GM21529 (cell line): ENCODE data around the gene SLC22A15.
"Not testable (repeated sequence)": the region's sequence is repeated elsewhere in the genome, so short reads cannot be mapped to it uniquely, and the experiment has no call there.

Experiments
- ATAC-seq: cut with Tn5 transposase; IDR thresholded peaks from one replicate; pipeline ENCODE4 v1.9.1; 2021; ENCODE audit not compliant: unreplicated experiment

The SLC22A15 gene

GRCh38 chr1:116031302-116031835, 55.1 kb downstream of the SLC22A15 start:
- ATAC-seq = no peak

- no peak for ATAC-seq
These were observed 57.0 kb downstream of the SLC22A15 start for GRCh38 chr1:116033322-116033721.

GRCh38 chr1:116036255-116036654, 59.9 kb downstream of the SLC22A15 start:
- ATAC-seq = no peak

- ATAC-seq = no peak
These were observed 62.4 kb downstream of the SLC22A15 start for GRCh38 chr1:116038679-116039078.

- no peak for ATAC-seq
These were observed 67.8 kb downstream of the SLC22A15 start for GRCh38 chr1:116044071-116044470.

GRCh38 chr1:116046933-116047332, 70.6 kb downstream of the SLC22A15 start:
- ATAC-seq = not testable (repeated sequence)

- not testable (repeated sequence) for ATAC-seq
These were observed 75.6 kb downstream of the SLC22A15 start for GRCh38 chr1:116051896-116052295.

- ATAC-seq = no peak
These were observed 85.9 kb downstream of the SLC22A15 start for GRCh38 chr1:116062201-116062600.

GRCh38 chr1:116064616-116065015, 88.3 kb downstream of the SLC22A15 start:
- ATAC-seq = no peak

- no peak for ATAC-seq
These were observed 90.7 kb downstream of the SLC22A15 start for GRCh38 chr1:116066868-116067565.

GRCh38 chr1:116067566-116067890, 91.2 kb downstream of the SLC22A15 start:
- ATAC-seq = no peak

- no peak for ATAC-seq
These were observed 99.3 kb downstream of the SLC22A15 start for GRCh38 chr1:116075575-116075974.

GRCh38 chr1:116075990-116076389, 99.7 kb downstream of the SLC22A15 start:
- ATAC-seq = no peak

GRCh38 chr1:116076831-116077230, 100.5 kb downstream of the SLC22A15 start:
- no peak for ATAC-seq

GRCh38 chr1:116078699-116079223, 102.4 kb downstream of the SLC22A15 start:
- ATAC-seq = no peak

GRCh38 chr1:116087628-116088027, 111.3 kb downstream of the SLC22A15 start:
- no peak for ATAC-seq

GRCh38 chr1:116089870-116090269, 113.6 kb downstream of the SLC22A15 start:
- no peak for ATAC-seq

GRCh38 chr1:116091083-116091482, 114.8 kb downstream of the SLC22A15 start:
- no peak for ATAC-seq

GRCh38 chr1:116092752-116093489, 116.6 kb downstream of the SLC22A15 start:
- no peak for ATAC-seq

- no peak for ATAC-seq
These were observed 118.7 kb downstream of the SLC22A15 start for GRCh38 chr1:116095027-116095426.

GRCh38 chr1:116096013-116096618, 119.8 kb downstream of the SLC22A15 start:
- ATAC-seq = no peak

GRCh38 chr1:116097626-116098025, 121.3 kb downstream of the SLC22A15 start:
- no peak for ATAC-seq
